SKM-1 (cell line): ENCODE measurements around the gene SIGLEC7.

Experiments used
- DNase-seq: peaks from one replicate; lab custom pipeline; 2025; ENCODE audit not compliant: unreplicated experiment; lab: John Stamatoyannopoulos, UW

The SIGLEC7 gene

GRCh38 chr19:51142119-51142518, at the start of gene SIGLEC7:
Gene SIGLEC7 (plus strand): TSS chr19:51142301. CDS start chr19:51142370, 69 bp downstream.
- DNase-seq = no peak

- no peak for DNase-seq
Observed at GRCh38 chr19:51093101-51093500, 49.0 kb upstream of the SIGLEC7 start.

GRCh38 chr19:51093510-51094345, 48.4 kb upstream of the SIGLEC7 start:
- DNase-seq = no peak

- DNase-seq = no peak
Observed at GRCh38 chr19:51094696-51095279, 47.3 kb upstream of the SIGLEC7 start.

- DNase-seq = no peak
Observed at GRCh38 chr19:51096473-51097165, 45.5 kb upstream of the SIGLEC7 start.

GRCh38 chr19:51097166-51097738, 44.8 kb upstream of the SIGLEC7 start:
- DNase-seq = peak; percentile 1

- DNase-seq = no peak
Observed at GRCh38 chr19:51097796-51098195, 44.3 kb upstream of the SIGLEC7 start.

GRCh38 chr19:51098365-51099046, 43.6 kb upstream of the SIGLEC7 start:
- DNase-seq = no peak

GRCh38 chr19:51099047-51099382, 43.1 kb upstream of the SIGLEC7 start:
- DNase-seq = no peak

GRCh38 chr19:51100601-51101000, 41.5 kb upstream of the SIGLEC7 start:
- no peak for DNase-seq

GRCh38 chr19:51101171-51101865, 40.8 kb upstream of the SIGLEC7 start:
- no peak for DNase-seq

- DNase-seq = no peak
Observed at GRCh38 chr19:51102991-51103390, 39.1 kb upstream of the SIGLEC7 start.

GRCh38 chr19:51103926-51104341, 38.2 kb upstream of the SIGLEC7 start:
- no peak for DNase-seq

- DNase-seq = no peak
Observed at GRCh38 chr19:51107406-51108065, 34.6 kb upstream of the SIGLEC7 start.

GRCh38 chr19:51108066-51108804, 33.9 kb upstream of the SIGLEC7 start, which contains the start of gene CTU1:
Gene CTU1 (minus strand): TSS chr19:51108409. CDS start chr19:51104569, 3,840 bp downstream.
- peak; percentile 90 for DNase-seq

GRCh38 chr19:51108805-51109146, 33.3 kb upstream of the SIGLEC7 start:
- no peak for DNase-seq

GRCh38 chr19:51110666-51110971, 31.5 kb upstream of the SIGLEC7 start:
- no peak for DNase-seq

- no peak for DNase-seq
Observed at GRCh38 chr19:51111606-51112005, 30.5 kb upstream of the SIGLEC7 start.

GRCh38 chr19:51114087-51114729, 27.9 kb upstream of the SIGLEC7 start:
- DNase-seq = no peak
